Kidney (tissue), 14 donors: ENCODE results near the gene CLEC2L. TPM values are rescaled to one million over a fixed set of nuclear protein-coding genes. Genes with fewer than 3 reads are reported as not detected.

Experiments used
- DNase-seq, 5 donors: peaks; one replicate each; pipeline ENCODE4 v3.0.0-alpha.2; 2013 to 2020
- FAIRE-seq: peaks from 2 replicates; lab custom pipeline; 2012; peaks lifted over from hg19 to GRCh38; lab: Jason Lieb, UNC
- H3K27ac ChIP-seq, 2 donors: one replicate each; pipeline ENCODE4 v1.7.0; 2013; ENCODE audit warnings: low read depth in 2 of 2, low read length in 2 of 2, inconsistent platforms in 1 of 2
- H3K27me3 ChIP-seq: one replicate; pipeline ENCODE4 v1.7.1; 2013; ENCODE audit warnings: low read length, inconsistent platforms; ENCODE audit not compliant: control insufficient read depth, insufficient read depth
- H3K36me3 ChIP-seq, 3 donors: one replicate each; pipeline versions ENCODE4 v1.7.0 to v1.7.1; 2013; ENCODE audit warnings: low read length in 3 of 3, control low read depth in 1 of 3, inconsistent platforms in 1 of 3; ENCODE audit not compliant: insufficient read depth in 3 of 3, control insufficient read depth in 2 of 3
- H3K4me1 ChIP-seq, 3 donors: one replicate each; pipeline versions ENCODE4 v1.7.0 to v1.7.1; 2013; ENCODE audit warnings: low read length in 3 of 3, inconsistent platforms in 1 of 3, low read depth in 1 of 3; ENCODE audit not compliant: control insufficient read depth in 2 of 3, insufficient read depth in 2 of 3
- H3K4me3 ChIP-seq, 3 donors: one replicate each; pipeline versions ENCODE4 v1.7.0 to v1.8.1; 2013; ENCODE audit warnings: low read length in 3 of 3, control low read depth in 1 of 3, inconsistent platforms in 1 of 3
- H3K9ac ChIP-seq, 3 donors: one replicate each; pipeline versions ENCODE4 v1.7.0 to v1.7.1; 2013; ENCODE audit warnings: low read length in 3 of 3, control low read depth in 1 of 3, inconsistent platforms in 1 of 3
- H3K9me3 ChIP-seq, 3 donors: one replicate each; pipeline versions ENCODE4 v1.7.0 to v1.7.1; 2013; ENCODE audit warnings: low read length in 3 of 3, control low read depth in 1 of 3, inconsistent platforms in 1 of 3; ENCODE audit not compliant: control insufficient read depth in 2 of 3, insufficient read depth in 1 of 3
- intact Hi-C: fragments of 100-400 bp; cut with DNase I; formaldehyde crosslinking; loops from one replicate; pipeline ENCODE4 v1.11.1; 2022
- polyA plus RNA-seq: library from polyadenylated mRNA; stranded (reverse); fragments of 350-450 nt; fragmentation: Illumina TruSeq; extraction: RNeasy Lipid Tissue Mini Kit (QIAGEN cat#74804); gene quantifications from one replicate; pipeline ENCODE4 v1.2.3, GENCODE V29; 2014; ENCODE audit warnings: low read depth, low replicate concordance; ENCODE audit not compliant: insufficient read depth
- total RNA-seq: library from RNA; stranded (reverse); fragmentation: NEBNext Ultra II Directional; extraction: Animal tissue kit (Norgen Biotek cat#: 25700); gene quantifications from one replicate; pipeline ENCODE4 v1.2.1, GENCODE V29; 2021
- TF ChIP-seq, protein P1 (sequence below): IDR thresholded peaks from 3 replicates; pipeline ENCODE4 v1.5.1; 2012; ENCODE audit warnings: mild to moderate bottlenecking, moderate library complexity, borderline replicate concordance; ENCODE audit not compliant: insufficient read depth; ENCODE audit errors: extremely low read depth
- donor health status: control.
- donor health status: control.
- donor health status: control.
- donor health status: control.
- donor health status: control.
- donor health status: DM: yes; HTN: yes; CAD: no.
- donor health status: Normal renal cell carcinoma (clear cell type).

CLEC2L gene
- total and polyA plus RNA-seq, 2 donors from 2014 or later: not detected

DNA sequence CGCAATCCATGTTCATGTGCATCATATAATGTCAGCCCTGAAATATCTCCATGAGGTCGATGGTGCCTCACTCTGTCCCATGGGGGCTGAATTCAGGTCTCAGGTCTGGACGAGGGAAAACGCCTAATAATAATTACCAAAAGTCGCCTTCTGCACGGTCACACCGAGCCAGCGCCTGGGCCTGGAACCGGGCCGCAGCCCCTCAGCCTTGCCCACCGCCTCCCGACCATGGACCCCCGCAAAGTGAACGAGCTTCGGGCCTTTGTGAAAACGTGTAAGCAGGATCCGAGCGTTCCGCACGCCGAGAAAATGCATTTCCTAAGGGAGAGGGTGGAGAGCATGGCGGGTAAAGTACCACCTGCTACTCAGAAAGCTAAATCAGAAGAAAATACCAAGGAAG, 21.3 kb upstream of the CLEC2L start:
- H3K36me3 ChIP-seq: no peaks in the 10 kb centered on the region
- TF ChIP-seq, protein P1, sequence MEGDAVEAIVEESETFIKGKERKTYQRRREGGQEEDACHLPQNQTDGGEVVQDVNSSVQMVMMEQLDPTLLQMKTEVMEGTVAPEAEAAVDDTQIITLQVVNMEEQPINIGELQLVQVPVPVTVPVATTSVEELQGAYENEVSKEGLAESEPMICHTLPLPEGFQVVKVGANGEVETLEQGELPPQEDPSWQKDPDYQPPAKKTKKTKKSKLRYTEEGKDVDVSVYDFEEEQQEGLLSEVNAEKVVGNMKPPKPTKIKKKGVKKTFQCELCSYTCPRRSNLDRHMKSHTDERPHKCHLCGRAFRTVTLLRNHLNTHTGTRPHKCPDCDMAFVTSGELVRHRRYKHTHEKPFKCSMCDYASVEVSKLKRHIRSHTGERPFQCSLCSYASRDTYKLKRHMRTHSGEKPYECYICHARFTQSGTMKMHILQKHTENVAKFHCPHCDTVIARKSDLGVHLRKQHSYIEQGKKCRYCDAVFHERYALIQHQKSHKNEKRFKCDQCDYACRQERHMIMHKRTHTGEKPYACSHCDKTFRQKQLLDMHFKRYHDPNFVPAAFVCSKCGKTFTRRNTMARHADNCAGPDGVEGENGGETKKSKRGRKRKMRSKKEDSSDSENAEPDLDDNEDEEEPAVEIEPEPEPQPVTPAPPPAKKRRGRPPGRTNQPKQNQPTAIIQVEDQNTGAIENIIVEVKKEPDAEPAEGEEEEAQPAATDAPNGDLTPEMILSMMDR: no peak
- DNase-seq: no peak
- intact Hi-C loops: loop anchor here (10.0 kb wide), 1 partner anchor 503 kb away; no protein-coding TSS in a partner anchor
- no peak overlapping the region for H3K9ac ChIP-seq
- H3K4me1 ChIP-seq: no peaks in the 10 kb centered on the region
- H3K9me3 ChIP-seq: no peaks in the 10 kb centered on the region
- no peak overlapping the region for H3K4me3 ChIP-seq
- no peak overlapping the region for H3K27ac ChIP-seq
- no peaks in the 10 kb centered on the region for H3K27me3 ChIP-seq
- FAIRE-seq: no peak

DNA sequence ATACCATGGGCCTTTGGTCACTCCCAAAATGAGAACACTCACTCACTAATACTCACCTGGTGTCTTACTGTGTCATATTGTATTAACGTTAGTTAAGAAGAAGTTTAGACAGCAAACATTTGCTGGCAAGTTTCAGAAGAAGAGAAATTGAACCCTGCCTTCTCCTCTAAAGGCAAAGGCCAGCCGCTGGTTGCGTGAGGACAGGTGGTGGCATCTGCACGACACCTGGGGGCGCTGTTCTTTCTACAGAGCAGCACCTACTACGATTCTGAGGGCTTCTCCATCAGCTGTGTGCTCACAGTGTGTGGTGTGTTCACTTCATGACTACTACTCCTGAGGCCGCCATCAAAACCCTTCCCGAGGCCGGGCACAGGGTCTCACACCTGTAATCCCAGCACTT, 17.9 kb upstream of the CLEC2L start:
- H3K4me1 ChIP-seq: no peaks in the 10 kb centered on the region
- FAIRE-seq: no peak
- H3K9me3 ChIP-seq: no peaks in the 10 kb centered on the region
- TF ChIP-seq, protein P1: no peak
- H3K36me3 ChIP-seq: no peaks in the 10 kb centered on the region
- no peak overlapping the region for H3K4me3 ChIP-seq
- H3K27me3 ChIP-seq: no peaks in the 10 kb centered on the region
- intact Hi-C loops: loop anchor here (10.0 kb wide), 1 partner anchor 499 kb away; no protein-coding TSS in a partner anchor
- no peak overlapping the region for H3K9ac ChIP-seq
- no peak for DNase-seq
- no peak overlapping the region for H3K27ac ChIP-seq

DNA sequence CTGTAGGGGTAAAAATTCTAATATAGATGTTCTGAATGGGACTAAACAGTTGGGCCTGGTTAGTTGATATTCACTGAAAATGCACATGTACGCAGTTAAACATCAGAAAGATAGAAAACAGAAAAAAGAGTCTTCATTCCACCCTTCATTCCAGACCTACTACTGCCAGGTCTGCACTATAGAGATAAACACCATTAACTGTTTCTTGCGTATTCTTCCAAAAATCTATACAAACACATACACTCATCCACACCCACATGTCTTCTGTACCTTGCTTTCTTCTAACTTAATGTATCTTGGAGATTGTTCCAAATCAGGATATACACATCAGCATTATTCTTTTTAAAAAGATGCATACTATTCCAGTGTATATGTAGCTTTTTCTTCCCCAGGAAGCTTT, 13.9 kb upstream of the CLEC2L start:
- Histone ChIP-seq H3K27ac (no peak overlapping the region), H3K36me3 (no peaks in the 10 kb centered on the region), H3K9me3 (no peaks in the 10 kb centered on the region), H3K9ac (no peak overlapping the region), H3K27me3 (no peaks in the 10 kb centered on the region), H3K4me3 (no peak overlapping the region), H3K4me1 (no peaks in the 10 kb centered on the region)
- TF ChIP-seq, protein P1: no peak
- intact Hi-C loops: loop anchor here (10.0 kb wide), 1 partner anchor 495 kb away; no protein-coding TSS in a partner anchor
- DNase-seq (no peak), FAIRE-seq (no peak)

DNA sequence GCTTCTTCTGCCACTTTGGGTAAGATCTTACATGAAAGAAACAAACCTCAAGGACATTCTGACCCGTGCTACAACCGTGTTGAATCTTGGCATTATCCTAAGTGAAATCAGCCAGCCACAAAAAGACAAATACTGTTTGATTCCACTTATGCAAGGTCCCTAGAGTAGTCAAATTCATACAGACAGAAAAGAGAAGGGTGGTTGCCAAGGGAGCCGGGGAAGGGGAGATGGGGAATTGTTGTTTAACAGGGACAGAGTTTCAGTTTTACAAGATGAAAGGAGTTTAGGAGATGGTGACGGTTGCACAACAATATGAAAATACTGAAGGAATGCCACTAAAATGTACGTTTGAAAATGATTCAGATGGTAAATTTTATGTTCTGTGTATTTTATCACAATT, 12.2 kb upstream of the CLEC2L start:
- no peak for DNase-seq
- Histone ChIP-seq H3K27me3 (no peaks in the 10 kb centered on the region), H3K9ac (no peak overlapping the region), H3K36me3 (no peaks in the 10 kb centered on the region), H3K4me1 (no peaks in the 10 kb centered on the region), H3K4me3 (no peak overlapping the region), H3K27ac (no peak overlapping the region), H3K9me3 (no peaks in the 10 kb centered on the region)
- TF ChIP-seq, protein P1: no peak
- intact Hi-C loops: no loop called here
- no peak for FAIRE-seq
